HCT116 (cell line): Measurements from ENCODE around the gene PKP1. TPM values are rescaled to one million over a fixed set of nuclear protein-coding genes. Genes with fewer than 3 reads are reported as not detected.

ENCODE experiments used
- ATAC-seq: fragments of 200-7000 bp; cut with Tn5 transposase; 2 replicates; pipeline ENCODE4 v1.9.1; 2020; ENCODE audit warnings: mild to moderate bottlenecking, moderate library complexity
- BruUV-seq: library from RNA; stranded (reverse); fragments of 400-500 nt; replicated peaks from 2 replicates; lab custom pipeline; 2021; lab: Mats Ljungman, UMichigan
- CTCF ChIA-PET: fragments of 300-600 bp; sonication (Branson Sonifier 250); formaldehyde crosslinking; loops from one replicate; lab custom pipeline; 2021; ENCODE audit warnings: antibody characterized with exemption; lab: Charles Lee
- POLR2A ChIA-PET: fragments of 300-600, 350-600 bp; sonication (Branson Sonifier 250); formaldehyde crosslinking; loops from one replicate; lab custom pipeline; 2021; ENCODE audit warnings: antibody characterized with exemption; lab: Charles Lee
- RAD21 ChIA-PET, 2 experiments: fragments of 300-600 bp; sonication (Branson Sonifier 250); formaldehyde crosslinking; loops; one replicate each; lab custom pipeline; 2023; ENCODE audit warnings: low total read pairs in 2 of 2; ENCODE audit not compliant: uncharacterized antibody in 2 of 2, unreplicated experiment in 2 of 2, low non-redundant PET in 1 of 2; lab: Charles Lee
- DNase-seq: peaks from one replicate; pipeline ENCODE4 v3.0.0-alpha.2; 2010; ENCODE audit warnings: low read depth, low spot score
- H2AFZ ChIP-seq: fragments of 200-600 bp; shearing (Covaris generic), sonication (generic); 2 replicates; pipeline ENCODE4 v1.6.1; 2017; ENCODE audit warnings: low read depth, mixed run types, mixed read lengths, antibody characterized with exemption, low read length; ENCODE audit not compliant: poor library complexity, severe bottlenecking
- H3K27ac ChIP-seq: 2 replicates; pipeline ENCODE4 v1.5.1; 2012; ENCODE audit warnings: low read depth, low read length
- H3K27me3 ChIP-seq: fragments of 200-600 bp; sonication (generic); 2 replicates; pipeline ENCODE4 v1.6.1; 2016; ENCODE audit warnings: mixed run types, low read length, mixed read lengths; ENCODE audit not compliant: insufficient read depth
- H3K36me3 ChIP-seq, 2 experiments: fragments of 200-500 bp in 1 of 2; fragments of 200-600 bp in 1 of 2; sonication (Bioruptor generic) in 1 of 2; sonication (generic) in 1 of 2; 2 replicates each; pipeline versions ENCODE4 v1.5.1 to v1.6.1; 2014 to 2016; ENCODE audit warnings: low read length in 2 of 2, inconsistent platforms in 1 of 2, mixed read lengths in 1 of 2, mixed run types in 1 of 2; ENCODE audit not compliant: insufficient read depth in 2 of 2, control insufficient read depth in 1 of 2
- H3K4me1 ChIP-seq, 2 experiments: fragments of 200-600 bp in 1 of 2; sonication (generic) in 1 of 2; 2 replicates each; pipeline versions ENCODE4 v1.5.1 to v1.6.1; 2012 to 2017; ENCODE audit warnings: low read length in 2 of 2, inconsistent platforms in 1 of 2, mild to moderate bottlenecking in 1 of 2, mixed read lengths in 1 of 2, mixed run types in 1 of 2, moderate library complexity in 1 of 2; ENCODE audit not compliant: insufficient read depth in 2 of 2, control insufficient read depth in 1 of 2
- H3K4me2 ChIP-seq: fragments of 200-600 bp; sonication (generic); 2 replicates; pipeline ENCODE4 v1.6.1; 2017; ENCODE audit warnings: mixed run types, low read length, mixed read lengths
- H3K4me3 ChIP-seq, 2 experiments: fragments of 200-600 bp in 1 of 2; sonication (generic) in 1 of 2; replicated peaks in 1 of 2; 2 replicates each; pipeline ENCODE4 v1.5.1; 2011 to 2016; ENCODE audit warnings: low read length in 2 of 2, control low read depth in 1 of 2, low read depth in 1 of 2, mild to moderate bottlenecking in 1 of 2, mixed read lengths in 1 of 2, mixed run types in 1 of 2
- H3K79me2 ChIP-seq: fragments of 200-600 bp; sonication (generic); 2 replicates; pipeline ENCODE4 v1.6.1; 2017; ENCODE audit warnings: mild to moderate bottlenecking, mixed run types, low read length, moderate library complexity, mixed read lengths; ENCODE audit not compliant: insufficient read depth
- H3K9ac ChIP-seq: fragments of 200-600 bp; sonication (generic); 2 replicates; pipeline ENCODE4 v1.6.1; 2016; ENCODE audit warnings: low read length, mixed read lengths
- H3K9me2 ChIP-seq: fragments of 200-600 bp; sonication (generic), shearing (Covaris generic); 2 replicates; pipeline ENCODE4 v1.6.1; 2017; ENCODE audit warnings: mixed run types, mild to moderate bottlenecking, moderate library complexity; ENCODE audit not compliant: insufficient read depth
- H3K9me3 ChIP-seq, 2 experiments: fragments of 200-500 bp in 1 of 2; fragments of 200-600 bp in 1 of 2; sonication (Bioruptor generic) in 1 of 2; sonication (generic) in 1 of 2; 2 replicates each; pipeline ENCODE4 v1.6.1; 2014 to 2017; ENCODE audit warnings: low read length in 2 of 2, mixed read lengths in 2 of 2, inconsistent platforms in 1 of 2, low read depth in 1 of 2, mild to moderate bottlenecking in 1 of 2, mixed run types in 1 of 2, moderate library complexity in 1 of 2; ENCODE audit not compliant: control insufficient read depth in 1 of 2, insufficient read depth in 1 of 2
- H4K20me1 ChIP-seq: fragments of 200-600 bp; sonication (generic), shearing (Covaris generic); 2 replicates; pipeline ENCODE4 v1.6.1; 2017; ENCODE audit warnings: mixed run types, mild to moderate bottlenecking, moderate library complexity; ENCODE audit not compliant: insufficient read depth
- CBX3 ChIP-seq: IDR thresholded peaks from 2 replicates; pipeline ENCODE4 v1.6.1; 2012; ENCODE audit warnings: low read depth
- EZH2phosphoT487 ChIP-seq: fragments of 200-600 bp; IDR thresholded peaks from 2 replicates; pipeline ENCODE4 v1.6.1; 2018; ENCODE audit warnings: antibody characterized with exemption, borderline replicate concordance
- FOSL1 ChIP-seq: IDR thresholded peaks from 2 replicates; pipeline ENCODE4 v1.6.1; 2012; ENCODE audit warnings: low read depth
- POLR2AphosphoS5 ChIP-seq: IDR thresholded peaks from 2 replicates; pipeline ENCODE4 v1.6.1; 2011; ENCODE audit warnings: mild to moderate bottlenecking, low read depth, low read length, moderate library complexity
- RAD21 ChIP-seq: IDR thresholded peaks from 2 replicates; pipeline ENCODE4 v1.6.1; 2012; ENCODE audit warnings: low read depth, mild to moderate bottlenecking
- SIN3A ChIP-seq: IDR thresholded peaks from 2 replicates; pipeline ENCODE4 v1.6.1; 2012; ENCODE audit warnings: low read depth
- YY1 ChIP-seq: IDR thresholded peaks from 2 replicates; pipeline ENCODE4 v1.6.1; 2011; ENCODE audit warnings: low read length, low read depth, moderate library complexity, mild to moderate bottlenecking; ENCODE audit not compliant: insufficient replicate concordance; ENCODE audit errors: extremely low read depth
- ZFX ChIP-seq: fragments of 450-650 bp; IDR thresholded peaks from 2 replicates; pipeline ENCODE4 v1.6.1; 2017
- ZNF274 ChIP-seq: fragments of 200-500 bp; sonication (Bioruptor generic); IDR thresholded peaks from 2 replicates; pipeline ENCODE4 v1.6.1; 2014; ENCODE audit warnings: mild to moderate bottlenecking, low read depth, low read length, inconsistent platforms
- intact Hi-C: fragments of 100-400 bp; cut with micrococcal nuclease; formaldehyde crosslinking; loops from 2 replicates; pipeline ENCODE4 v1.10.0; 2022
- total RNA-seq: library from RNA; stranded (reverse); gene quantifications from one replicate; pipeline ENCODE4 v1.2.1, GENCODE V29; 2021; ENCODE audit not compliant: unreplicated experiment
- TF ChIP-seq, protein P1 (sequence below): IDR thresholded peaks from 2 replicates; pipeline ENCODE4 v1.6.1; 2011; ENCODE audit warnings: mild to moderate bottlenecking, low read length, moderate library complexity; ENCODE audit not compliant: insufficient replicate concordance; ENCODE audit errors: extremely low read depth

Gene PKP1
- total RNA-seq, 1 experiment from 2014 or later: 0.07 TPM

DNA sequence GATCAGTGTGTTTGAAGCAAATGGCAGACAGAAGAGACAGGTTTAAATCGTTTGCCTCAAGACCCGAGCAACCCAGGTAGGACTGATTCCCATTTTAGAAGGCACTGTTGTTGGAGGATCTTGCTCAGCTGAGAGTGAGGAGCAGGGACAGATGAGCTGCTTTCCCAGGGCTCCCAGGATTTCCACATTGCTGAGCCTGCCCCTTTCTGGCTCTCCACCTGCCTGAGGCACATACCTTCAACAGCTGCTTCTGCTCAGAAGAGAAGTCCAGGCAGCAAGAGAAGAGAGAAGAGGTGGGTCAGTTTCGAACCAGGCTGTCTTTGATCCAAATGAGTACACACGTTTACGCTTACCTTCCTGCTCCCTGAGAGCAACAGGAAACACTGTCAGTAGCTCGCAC is 88.5 kb downstream of the PKP1 start:
- TF ChIP-seq ZNF274 (no peak), CBX3 (no peak), POLR2AphosphoS5 (no peak), FOSL1 (no peak), ZFX (no peak), SIN3A (no peak), RAD21 (no peak), YY1 (no peak), EZH2phosphoT487 (no peak)
- TF ChIP-seq, protein P1, sequence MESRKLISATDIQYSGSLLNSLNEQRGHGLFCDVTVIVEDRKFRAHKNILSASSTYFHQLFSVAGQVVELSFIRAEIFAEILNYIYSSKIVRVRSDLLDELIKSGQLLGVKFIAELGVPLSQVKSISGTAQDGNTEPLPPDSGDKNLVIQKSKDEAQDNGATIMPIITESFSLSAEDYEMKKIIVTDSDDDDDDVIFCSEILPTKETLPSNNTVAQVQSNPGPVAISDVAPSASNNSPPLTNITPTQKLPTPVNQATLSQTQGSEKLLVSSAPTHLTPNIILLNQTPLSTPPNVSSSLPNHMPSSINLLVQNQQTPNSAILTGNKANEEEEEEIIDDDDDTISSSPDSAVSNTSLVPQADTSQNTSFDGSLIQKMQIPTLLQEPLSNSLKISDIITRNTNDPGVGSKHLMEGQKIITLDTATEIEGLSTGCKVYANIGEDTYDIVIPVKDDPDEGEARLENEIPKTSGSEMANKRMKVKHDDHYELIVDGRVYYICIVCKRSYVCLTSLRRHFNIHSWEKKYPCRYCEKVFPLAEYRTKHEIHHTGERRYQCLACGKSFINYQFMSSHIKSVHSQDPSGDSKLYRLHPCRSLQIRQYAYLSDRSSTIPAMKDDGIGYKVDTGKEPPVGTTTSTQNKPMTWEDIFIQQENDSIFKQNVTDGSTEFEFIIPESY: no peak
- H2AFZ ChIP-seq: no peak overlapping the region
- peaks cover 28% of the 10 kb centered on the region; the same call in 1 of the 2 replicates for H3K27me3 ChIP-seq
- H3K79me2 ChIP-seq: no peaks in the 10 kb centered on the region
- H3K4me1 ChIP-seq: peaks cover 5 to 19% of the 10 kb centered on the region in 2 experiments; a peak in 3 of 4 replicates
- ChIA-PET CTCF (no interaction called here), POLR2A (no interaction called here), RAD21 (no interaction called here)
- H3K4me2 ChIP-seq: no peak overlapping the region
- H3K9me2 ChIP-seq: no peaks in the 10 kb centered on the region
- H3K4me3 ChIP-seq: no peak overlapping the region
- H3K36me3 ChIP-seq: no peaks in the 10 kb centered on the region
- ATAC-seq (no peak), DNase-seq (no peak)
- intact Hi-C loops: no loop called here
- H3K9me3 ChIP-seq: no peaks in the 10 kb centered on the region
- no peaks in the 10 kb centered on the region for H4K20me1 ChIP-seq
- no peak overlapping the region for H3K9ac ChIP-seq
- no peak overlapping the region for H3K27ac ChIP-seq
- BruUV-seq: no TSS peak
